Endothelial cell of umbilical vein (primary cell): Measurements from ENCODE around the gene LOXL4. TPM values are rescaled to one million over a fixed set of nuclear protein-coding genes. Genes with fewer than 3 reads are reported as not detected.

Source experiments
- BruUV-seq: library from RNA; stranded (reverse); fragments of 400-500 nt; replicated peaks from 2 replicates; lab custom pipeline; 2021; lab: Mats Ljungman, UMichigan
- CTCF ChIA-PET: fragments of 300-600, 350-600 bp; sonication (Branson Sonifier 250); formaldehyde crosslinking; loops from one replicate; lab custom pipeline; 2021; ENCODE audit warnings: antibody characterized with exemption, inconsistent platforms; lab: Charles Lee
- POLR2A ChIA-PET: fragments of 300-600, 350-600 bp; sonication (Branson Sonifier 250); formaldehyde crosslinking; loops from one replicate; lab custom pipeline; 2021; ENCODE audit warnings: antibody characterized with exemption, inconsistent platforms; lab: Charles Lee
- DNase-seq: peaks from one replicate; pipeline ENCODE4 v3.0.0-alpha.2; 2011; ENCODE audit warnings: low read depth, low spot score
- FAIRE-seq: peaks from 2 replicates; lab custom pipeline; 2011; peaks lifted over from hg19 to GRCh38; lab: Jason Lieb, UNC
- H2AFZ ChIP-seq: 2 replicates; pipeline ENCODE4 v1.6.0; 2012; ENCODE audit warnings: low read depth, low read length, control low read depth, inconsistent platforms
- H3K27ac ChIP-seq: 2 replicates; pipeline ENCODE4 v1.5.1; 2011; ENCODE audit warnings: low read depth, mild to moderate bottlenecking, control low read depth, low read length, moderate library complexity; ENCODE audit not compliant: insufficient read depth
- H3K27me3 ChIP-seq, 2 experiments: 2 replicates each; pipeline versions ENCODE4 v1.6.0 to v1.6.1; 2011; ENCODE audit warnings: low read length in 2 of 2, mixed read lengths in 1 of 2; ENCODE audit not compliant: control insufficient read depth in 2 of 2, insufficient read depth in 2 of 2
- H3K36me3 ChIP-seq, 2 experiments: 2 replicates in 1 of 2; 3 replicates in 1 of 2; pipeline ENCODE4 v1.5.1; 2011; ENCODE audit warnings: low read length in 2 of 2, mild to moderate bottlenecking in 1 of 2, moderate library complexity in 1 of 2; ENCODE audit not compliant: control insufficient read depth in 2 of 2, insufficient read depth in 2 of 2; ENCODE audit errors: extremely low read depth in 1 of 2
- H3K4me1 ChIP-seq: 3 replicates; pipeline ENCODE4 v1.5.1; 2011; ENCODE audit warnings: mild to moderate bottlenecking, low read length; ENCODE audit not compliant: control insufficient read depth, insufficient read depth; ENCODE audit errors: extremely low read depth
- H3K4me2 ChIP-seq: 2 replicates; pipeline ENCODE4 v1.6.1; 2011; ENCODE audit warnings: low read length, control low read depth, mixed read lengths; ENCODE audit not compliant: insufficient read depth
- H3K4me3 ChIP-seq, 3 experiments: fragments of 200-600 bp in 1 of 3; sonication (generic), shearing (Covaris generic) in 1 of 3; replicated peaks in 1 of 3; 2 replicates each; pipeline ENCODE4 v1.5.1; 2011 to 2016; ENCODE audit warnings: control low read depth in 3 of 3, low read length in 3 of 3, mild to moderate bottlenecking in 2 of 3, inconsistent platforms in 1 of 3, low read depth in 1 of 3, moderate library complexity in 1 of 3; ENCODE audit not compliant: insufficient read depth in 1 of 3
- H3K79me2 ChIP-seq: 2 replicates; pipeline ENCODE4 v1.6.0; 2012; ENCODE audit warnings: low read length, inconsistent platforms; ENCODE audit not compliant: control insufficient read depth, insufficient read depth
- H3K9ac ChIP-seq: replicated peaks from 2 replicates; pipeline ENCODE3; 2011; ENCODE audit warnings: low read length, control low read depth; ENCODE audit not compliant: insufficient read depth; ENCODE audit errors: extremely low read depth
- H3K9me1 ChIP-seq: replicated peaks from 3 replicates; pipeline ENCODE4 v1.6.0; 2011; ENCODE audit warnings: mild to moderate bottlenecking, low read length; ENCODE audit not compliant: control insufficient read depth, insufficient read depth; ENCODE audit errors: extremely low read depth
- H3K9me3 ChIP-seq: replicated peaks from 2 replicates; pipeline ENCODE4 v1.5.1; 2012; ENCODE audit warnings: low read length, inconsistent platforms; ENCODE audit not compliant: control insufficient read depth, insufficient read depth
- H4K20me1 ChIP-seq: replicated peaks from 2 replicates; pipeline ENCODE3; 2011; ENCODE audit warnings: mild to moderate bottlenecking, low read length; ENCODE audit not compliant: control insufficient read depth, insufficient read depth; ENCODE audit errors: extremely low read depth
- EZH2 ChIP-seq: IDR thresholded peaks from 2 replicates; pipeline ENCODE4 v1.6.1; 2012; ENCODE audit warnings: borderline replicate concordance, low read depth, mild to moderate bottlenecking, moderate library complexity, low read length, inconsistent platforms; ENCODE audit not compliant: severe bottlenecking
- FOS ChIP-seq: IDR thresholded peaks from 2 replicates; pipeline ENCODE4 v1.6.1; 2011; ENCODE audit warnings: mild to moderate bottlenecking, low read length, moderate library complexity, borderline replicate concordance; ENCODE audit not compliant: insufficient read depth
- GATA2 ChIP-seq: IDR thresholded peaks from 2 replicates; pipeline ENCODE4 v1.7.0; 2011; ENCODE audit warnings: low read depth, mild to moderate bottlenecking, moderate library complexity, mixed read lengths, low read length; ENCODE audit not compliant: insufficient read length, insufficient read depth
- JUN ChIP-seq: IDR thresholded peaks from 2 replicates; pipeline ENCODE4 v1.6.1; 2011; ENCODE audit warnings: borderline replicate concordance, low read depth; ENCODE audit not compliant: insufficient read length, insufficient read depth
- MYC ChIP-seq: IDR thresholded peaks from one replicate; pipeline ENCODE4 v1.6.1; 2011; ENCODE audit warnings: mild to moderate bottlenecking, low read depth, low read length
- POLR2A ChIP-seq: IDR thresholded peaks from 2 replicates; pipeline ENCODE4 v1.6.1; 2012; ENCODE audit warnings: low read depth, mild to moderate bottlenecking, control low read depth, low read length
- POLR2AphosphoS5 ChIP-seq: IDR thresholded peaks from 2 replicates; pipeline ENCODE4 v1.6.1; 2012; ENCODE audit warnings: low read depth, mild to moderate bottlenecking, control low read depth, low read length, moderate library complexity; ENCODE audit not compliant: insufficient read depth
- dilution Hi-C: fragments of 300-500 bp; cut with MboI; formaldehyde crosslinking; loops from one replicate; pipeline ENCODE4 v1.15.0; 2019; ENCODE audit warnings: low sequenced_read_pairs; ENCODE audit not compliant: extremely low pct_ligation_motif_present
- intact Hi-C: fragments of 100-400 bp; cut with micrococcal nuclease; formaldehyde crosslinking; loops from one replicate; pipeline ENCODE4 v1.10.0; 2022
- polyA plus RNA-seq, 4 experiments: library from polyadenylated mRNA; depleted of rRNA in 3 of 4; stranded (reverse) in 3 of 4; unstranded in 1 of 4; fragments of >200 nt; gene quantifications; 2 replicates each; pipeline versions ENCODE4 v1.2.1 to v1.2.3, GENCODE V29; 2011 to 2012; ENCODE audit warnings: missing spikeins in 1 of 4
- total RNA-seq: library from RNA; stranded (reverse); gene quantifications from 2 replicates; pipeline ENCODE4 v1.2.3, GENCODE V29; 2021
- TF ChIP-seq, protein P1 (sequence below): IDR thresholded peaks from 2 replicates; pipeline ENCODE4 v1.6.1; 2011; ENCODE audit not compliant: insufficient read depth, insufficient read length
- TF ChIP-seq, protein P2 (sequence below), 2 donors: IDR thresholded peaks; 1 replicate in 1 of 2; 2 replicates in 1 of 2; pipeline ENCODE4 v1.5.1; 2011; ENCODE audit warnings: low read length in 2 of 2, mild to moderate bottlenecking in 2 of 2, moderate library complexity in 2 of 2, control low read depth in 1 of 2, inconsistent platforms in 1 of 2, low read depth in 1 of 2; ENCODE audit not compliant: insufficient read depth in 1 of 2; ENCODE audit errors: extremely low read depth in 1 of 2

The LOXL4 gene
- total and polyA plus RNA-seq, 2 donors (not counting 3 experiments of a cell fraction or from before 2014, with no cell fraction given) = 1.4 to 1.9 TPM

DNA sequence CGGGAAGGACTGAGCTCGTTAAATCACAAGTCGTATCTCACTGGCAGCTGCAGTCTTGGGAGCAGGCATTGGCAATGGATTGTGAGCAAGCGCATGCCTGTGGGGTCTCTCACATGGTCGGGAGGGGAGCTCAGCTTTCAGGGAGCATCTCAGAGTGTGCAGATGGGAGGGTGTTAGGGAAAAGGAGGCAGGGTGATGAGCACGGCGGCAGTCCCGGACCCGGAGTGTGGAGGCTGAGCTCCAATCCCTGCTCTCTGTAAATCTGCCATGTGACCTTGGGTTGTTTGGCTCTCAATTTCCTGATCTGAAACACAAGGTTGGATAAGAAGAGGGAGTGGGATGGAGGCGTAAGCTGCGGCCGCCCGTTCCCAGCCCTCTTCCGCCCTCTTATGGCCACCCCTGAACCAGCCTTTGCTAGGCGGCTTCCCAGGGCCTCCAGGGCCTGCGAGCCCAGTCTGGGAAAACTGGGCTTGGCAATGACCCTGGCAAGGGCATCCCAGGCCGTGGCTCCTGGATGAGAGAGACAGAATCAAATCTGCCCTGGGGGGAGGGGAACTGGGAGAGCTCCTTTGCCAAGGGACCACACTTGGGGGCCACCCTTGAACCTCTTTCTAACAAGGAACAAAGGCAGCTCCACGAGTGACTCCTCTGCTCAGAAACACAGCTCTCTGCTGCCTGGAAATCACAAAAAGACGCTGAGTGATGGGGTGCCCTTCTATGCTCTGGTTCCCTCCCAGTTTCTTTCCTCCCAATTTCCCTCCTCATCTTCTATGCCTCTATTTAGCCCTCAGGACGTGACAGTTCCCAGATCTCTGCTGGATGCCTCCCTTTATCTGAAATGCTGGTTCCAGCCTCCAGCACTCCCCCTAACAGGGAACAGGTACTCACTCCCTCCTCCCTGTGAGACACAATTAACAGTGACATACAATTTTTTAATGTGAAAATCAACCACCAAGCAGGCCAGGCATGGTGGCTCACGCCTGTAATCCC, 41.7 kb upstream of the LOXL4 start:
- no TSS peak for BruUV-seq
- no peaks in the 10 kb centered on the region for H3K36me3 ChIP-seq
- no peaks in the 10 kb centered on the region for H3K9me3 ChIP-seq
- no peak overlapping the region for H3K27ac ChIP-seq
- H3K4me2 ChIP-seq = no peak overlapping the region
- H3K4me1 ChIP-seq = no peaks in the 10 kb centered on the region
- peak; percentile 74 for DNase-seq
- H3K79me2 ChIP-seq = no peaks in the 10 kb centered on the region
- dilution Hi-C loops (no loop called here), intact Hi-C loops (loop anchor here (1.0 kb wide), 4 partner anchors 47 to 395 kb away; no protein-coding TSS in a partner anchor)
- CTCF ChIA-PET = interaction anchor here (0.6 to 7.3 kb wide), 44 partner anchors 10 to 967 kb away, joined by 3 to 264 read pairs (median 5); partner anchors contain the start of genes LOXL4 and PYROXD2
- TF ChIP-seq, protein P1, sequence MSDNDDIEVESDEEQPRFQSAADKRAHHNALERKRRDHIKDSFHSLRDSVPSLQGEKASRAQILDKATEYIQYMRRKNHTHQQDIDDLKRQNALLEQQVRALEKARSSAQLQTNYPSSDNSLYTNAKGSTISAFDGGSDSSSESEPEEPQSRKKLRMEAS = peak; percentile 16
- TF ChIP-seq, protein P2, sequence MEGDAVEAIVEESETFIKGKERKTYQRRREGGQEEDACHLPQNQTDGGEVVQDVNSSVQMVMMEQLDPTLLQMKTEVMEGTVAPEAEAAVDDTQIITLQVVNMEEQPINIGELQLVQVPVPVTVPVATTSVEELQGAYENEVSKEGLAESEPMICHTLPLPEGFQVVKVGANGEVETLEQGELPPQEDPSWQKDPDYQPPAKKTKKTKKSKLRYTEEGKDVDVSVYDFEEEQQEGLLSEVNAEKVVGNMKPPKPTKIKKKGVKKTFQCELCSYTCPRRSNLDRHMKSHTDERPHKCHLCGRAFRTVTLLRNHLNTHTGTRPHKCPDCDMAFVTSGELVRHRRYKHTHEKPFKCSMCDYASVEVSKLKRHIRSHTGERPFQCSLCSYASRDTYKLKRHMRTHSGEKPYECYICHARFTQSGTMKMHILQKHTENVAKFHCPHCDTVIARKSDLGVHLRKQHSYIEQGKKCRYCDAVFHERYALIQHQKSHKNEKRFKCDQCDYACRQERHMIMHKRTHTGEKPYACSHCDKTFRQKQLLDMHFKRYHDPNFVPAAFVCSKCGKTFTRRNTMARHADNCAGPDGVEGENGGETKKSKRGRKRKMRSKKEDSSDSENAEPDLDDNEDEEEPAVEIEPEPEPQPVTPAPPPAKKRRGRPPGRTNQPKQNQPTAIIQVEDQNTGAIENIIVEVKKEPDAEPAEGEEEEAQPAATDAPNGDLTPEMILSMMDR (IDR thresholded peaks at IDR 0.05; ENCODE audit: extremely low read depth in 1 of 2, insufficient read depth in 1 of 2, low read depth in 1 of 2, low read length in 2 of 2) = peak; percentile 89 to 96
- no peak for TF ChIP-seq POLR2AphosphoS5
- TF ChIP-seq MYC = no peak
- TF ChIP-seq GATA2 = no peak
- no peak for TF ChIP-seq FOS
- TF ChIP-seq EZH2 = no peak
- no peak for TF ChIP-seq POLR2A
- no peak for TF ChIP-seq JUN
- H2AFZ ChIP-seq = peak overlapping the region; percentile 0
- H4K20me1 ChIP-seq = no peaks in the 10 kb centered on the region
- FAIRE-seq = peak; percentile 89
- no peaks in the 10 kb centered on the region for H3K9me1 ChIP-seq
- no peak overlapping the region for H3K4me3 ChIP-seq
- no peak overlapping the region for H3K9ac ChIP-seq
- peaks cover 8% of the 10 kb centered on the region in 2 experiments for H3K27me3 ChIP-seq
- POLR2A ChIA-PET = no interaction called here
